Spleen (tissue), 11 donors: Measurements from ENCODE around the gene IGSF21. TPM values are rescaled to one million over a fixed set of nuclear protein-coding genes. Genes with fewer than 3 reads are reported as not detected.

ENCODE experiments used
- DNase-seq: peaks from one replicate; pipeline ENCODE4 v3.0.0-alpha.2; 2020
- H3K27ac ChIP-seq, 8 donors: fragments of 200-600 bp; sonication (generic) in 7 of 8; 1 replicate in 4 of 8; 2 replicates in 4 of 8; pipeline versions ENCODE4 v1.5.0 to v1.8.0; 2016 to 2021; ENCODE audit warnings: inconsistent platforms in 4 of 8, mild to moderate bottlenecking in 4 of 8, moderate library complexity in 1 of 8
- H3K27me3 ChIP-seq, 7 donors: fragments of 200-600 bp; sonication (generic) in 6 of 7; replicated peaks in 1 of 7; 1 replicate in 4 of 7; 2 replicates in 3 of 7; pipeline versions ENCODE4 v1.5.0 to v1.8.0; 2016 to 2021; ENCODE audit warnings: inconsistent platforms in 3 of 7, mild to moderate bottlenecking in 1 of 7
- H3K36me3 ChIP-seq, 6 donors: fragments of 200-600 bp; sonication (generic) in 5 of 6; 1 replicate in 4 of 6; 2 replicates in 2 of 6; pipeline versions ENCODE4 v1.5.0 to v1.8.0; 2016 to 2021; ENCODE audit warnings: inconsistent platforms in 2 of 6
- H3K4me1 ChIP-seq, 6 donors: fragments of 200-600 bp; sonication (generic) in 5 of 6; 1 replicate in 3 of 6; 2 replicates in 3 of 6; pipeline versions ENCODE4 v1.5.0 to v1.8.0; 2016 to 2021; ENCODE audit warnings: inconsistent platforms in 3 of 6
- H3K4me3 ChIP-seq, 8 donors: fragments of 200-600 bp; sonication (generic) in 7 of 8; 1 replicate in 4 of 8; 2 replicates in 4 of 8; pipeline versions ENCODE4 v1.5.0 to v1.8.0; 2016 to 2021; ENCODE audit warnings: inconsistent platforms in 4 of 8, mild to moderate bottlenecking in 4 of 8, moderate library complexity in 2 of 8
- H3K9me3 ChIP-seq, 8 donors: fragments of 200-600 bp; sonication (generic) in 7 of 8; 1 replicate in 4 of 8; 2 replicates in 4 of 8; pipeline versions ENCODE4 v1.5.0 to v1.8.0; 2016 to 2021; ENCODE audit warnings: inconsistent platforms in 4 of 8
- CTCF ChIP-seq, 11 experiments: fragments of 200-600 bp in 7 of 11; fragments of 450-650 bp in 4 of 11; sonication (generic) in 4 of 11; IDR thresholded peaks in 8 of 11; conservative IDR thresholded peaks in 3 of 11; 1 replicate in 7 of 11; 2 replicates in 4 of 11; pipeline versions ENCODE4 v1.4.0 to v1.8.0; 2016 to 2021; ENCODE audit warnings: antibody characterized with exemption in 11 of 11, inconsistent platforms in 4 of 11, mild to moderate bottlenecking in 1 of 11
- POLR2A ChIP-seq, 3 donors: fragments of 450-650 bp; IDR thresholded peaks; one replicate each; pipeline ENCODE4 v1.5.1; 2017; ENCODE audit warnings: antibody characterized with exemption in 3 of 3, mild to moderate bottlenecking in 1 of 3
- POLR2AphosphoS5 ChIP-seq, 3 donors: sonication (generic); formaldehyde crosslinking; IDR thresholded peaks; one replicate each; pipeline ENCODE4 v1.5.1; 2017; ENCODE audit warnings: antibody characterized with exemption in 3 of 3
- WGBS, 5 donors: extraction: QIAGEN DNeasy Blood & Tissue Kit in 3 of 5; methylation state at CpG; one replicate each; pipeline versions ENCODE4 v1.1.5 to v1.1.7; 2013 to 2018; 5-methylcytosine and 5-hydroxymethylcytosine counted together
- intact Hi-C: fragments of 100-400 bp; cut with DNase I; formaldehyde crosslinking; loops from one replicate; pipeline ENCODE4 v1.15.0; 2023; ENCODE audit warnings: low total_unique reads
- polyA plus RNA-seq, 3 donors: library from polyadenylated mRNA; stranded (reverse); fragments of 200-250 nt; gene quantifications; one replicate each; pipeline ENCODE4 v1.2.1, GENCODE V29; 2013
- total RNA-seq, 7 donors: library from RNA; depleted of rRNA in 3 of 7; stranded (reverse); fragments of >200 nt in 3 of 7; fragmentation: NEBNext Ultra II Directional in 4 of 7; extraction: Animal tissue kit (Norgen Biotek cat#: 25700) in 4 of 7; gene quantifications; one replicate each; pipeline versions ENCODE4 v1.1.0 to v1.2.1, GENCODE V29; 2016 to 2021
- donor health status: healthy with polysubstance abuse.
- donor health status: DM: no; HTN: no; CAD: no; lungs with moderate emphysema.
- donor health status: DM: no; HTN: no; CAD: no.
- donor health status: Bipolar disorder and iron deficiency.
- donor health status: healthy.
- donor health status: DM: no; HTN: no; CAD: no.
- donor health status: DM: yes; HTN: yes; CAD: no.

Gene IGSF21
- total and polyA plus RNA-seq, 10 donors: 1.6 to 35.0 (median 20.6) TPM

DNA sequence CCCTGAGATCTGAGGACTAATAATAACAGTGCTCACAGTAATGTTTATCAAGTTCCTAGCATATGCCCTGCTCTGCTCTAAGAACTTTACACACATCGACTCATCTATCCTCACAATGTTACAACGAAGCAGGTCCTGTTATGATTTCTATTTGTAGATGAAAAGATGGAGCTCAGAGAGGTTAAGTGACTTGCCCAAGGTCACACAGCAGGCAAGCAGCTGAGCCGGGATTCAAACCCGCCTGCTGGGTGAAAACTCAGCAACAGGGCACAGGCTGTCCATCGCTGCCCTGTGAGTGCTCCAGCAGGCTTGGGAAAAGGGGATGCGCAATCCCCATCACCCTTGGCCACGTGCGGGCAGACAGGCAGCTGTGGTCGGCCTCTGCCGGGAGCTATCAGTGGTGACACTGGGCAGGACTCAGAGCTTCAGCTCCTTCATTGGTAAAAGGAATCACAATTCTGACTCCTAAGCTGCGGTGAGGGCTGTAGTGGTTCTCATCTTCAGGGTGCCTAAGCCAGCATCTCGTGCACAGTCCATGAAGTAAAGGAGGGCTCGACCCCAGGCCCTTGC, 199.8 kb downstream of the IGSF21 start:
- peaks cover 0 to 44% (median 0%) of the 10 kb centered on the region in 7 donors for H3K27me3 ChIP-seq
- WGBS, 5 donors: 78 to 85% (median 80%) methylated on average over 11 to 13 of the region's 13 CpGs

DNA sequence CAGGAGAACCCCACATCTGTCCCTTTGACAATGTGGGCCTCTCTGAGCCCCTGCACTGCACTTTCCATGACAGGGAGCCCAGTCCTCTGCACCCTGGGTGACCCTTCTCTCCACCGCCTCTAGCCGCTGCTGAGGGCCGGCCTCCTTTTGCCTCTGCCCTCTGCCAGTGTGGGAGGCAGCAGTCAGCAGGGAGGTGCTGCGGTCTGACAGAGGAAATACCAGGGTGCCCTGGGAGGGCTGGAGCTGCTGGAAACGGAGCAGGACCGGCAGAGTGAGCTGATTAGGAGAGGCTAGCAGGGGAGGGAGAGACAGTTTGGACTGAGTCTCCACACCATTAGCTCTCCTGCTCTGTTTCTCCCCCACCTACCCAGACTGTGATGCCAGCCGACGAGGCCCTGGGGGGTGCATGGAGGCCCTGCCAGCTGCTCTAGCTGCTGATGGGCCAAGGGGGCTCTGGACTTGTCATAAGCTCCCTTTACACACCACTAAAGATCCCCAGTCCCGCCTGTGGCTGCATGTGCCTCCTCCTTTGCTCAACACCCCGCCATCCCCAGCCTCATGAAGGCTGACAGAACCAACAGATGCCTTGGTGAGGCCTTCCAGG, 202.1 kb downstream of the IGSF21 start:
- Histone ChIP-seq H3K36me3 (no peaks in the 10 kb centered on the region), H3K27me3 (peaks cover 0 to 42% (median 0%) of the 10 kb centered on the region in 7 donors), H3K4me3 (no peak overlapping the region), H3K4me1 (no peaks in the 10 kb centered on the region), H3K27ac (no peak overlapping the region), H3K9me3 (no peaks in the 10 kb centered on the region)
- intact Hi-C loops: no loop called here
- peak; percentile 44 for DNase-seq
- TF ChIP-seq POLR2AphosphoS5 (IDR thresholded peaks at IDR 0.05) (peak in 1 of 3 donors; percentile 15), POLR2A (IDR thresholded peaks at IDR 0.05) (no peak)
- WGBS, 5 donors: 59 to 78% (median 65%) methylated on average over 2 to 10 of the region's 10 CpGs

More for the DNA sequence above, 199.8 kb downstream of the IGSF21 start:
- H3K4me1 ChIP-seq: no peaks in the 10 kb centered on the region
- no peak overlapping the region for H3K27ac ChIP-seq
- H3K4me3 ChIP-seq: no peak overlapping the region
- no peaks in the 10 kb centered on the region for H3K36me3 ChIP-seq
- TF ChIP-seq POLR2AphosphoS5 (IDR thresholded peaks at IDR 0.05) (no peak), CTCF (IDR thresholded peaks at IDR 0.05 in 8 of 11, conservative IDR thresholded peaks at IDR 0.05 in 3 of 11) (no peak), POLR2A (IDR thresholded peaks at IDR 0.05) (no peak)
- intact Hi-C loops: no loop called here
- no peaks in the 10 kb centered on the region for H3K9me3 ChIP-seq
- DNase-seq: no peak

GRCh38 chr1:18312961-18313360, 205.4 kb downstream of the IGSF21 start:
- intact Hi-C loops: no loop called here
- no peak overlapping the region for H3K4me3 ChIP-seq
- no peaks in the 10 kb centered on the region for H3K36me3 ChIP-seq
- H3K9me3 ChIP-seq: no peaks in the 10 kb centered on the region
- no peak for TF ChIP-seq POLR2A (IDR thresholded peaks at IDR 0.05)
- no peak for TF ChIP-seq POLR2AphosphoS5 (IDR thresholded peaks at IDR 0.05)
- no peak for TF ChIP-seq CTCF (IDR thresholded peaks at IDR 0.05 in 8 of 11, conservative IDR thresholded peaks at IDR 0.05 in 3 of 11)
- H3K27me3 ChIP-seq: peaks cover 0 to 36% (median 0%) of the 10 kb centered on the region in 7 donors
- WGBS, 5 donors: 79 to 87% (median 83%) methylated on average over 10 of the region's 10 CpGs
- H3K4me1 ChIP-seq: no peaks in the 10 kb centered on the region
- no peak overlapping the region for H3K27ac ChIP-seq
- no peak for DNase-seq

- Histone ChIP-seq H3K9me3 (peaks cover 0 to 2% (median 0%) of the 10 kb centered on the region in 8 donors), H3K27me3 (peaks cover 0 to 34% (median 0%) of the 10 kb centered on the region in 7 donors), H3K4me3 (no peak overlapping the region), H3K27ac (no peak overlapping the region), H3K4me1 (no peaks in the 10 kb centered on the region), H3K36me3 (no peaks in the 10 kb centered on the region)
- WGBS, 5 donors: 85 to 89% (median 87%) methylated on average over 2 of the region's 2 CpGs
- no peak for DNase-seq
- intact Hi-C loops: no loop called here
- TF ChIP-seq POLR2AphosphoS5 (IDR thresholded peaks at IDR 0.05) (no peak), CTCF (IDR thresholded peaks at IDR 0.05 in 8 of 11, conservative IDR thresholded peaks at IDR 0.05 in 3 of 11) (no peak), POLR2A (IDR thresholded peaks at IDR 0.05) (no peak)
These were observed 205.9 kb downstream of the IGSF21 start for GRCh38 chr1:18313523-18313922.
